Chondrocyte (in vitro differentiated cells): ENCODE data around the gene SENP2. TPM values are rescaled to one million over a fixed set of nuclear protein-coding genes. Genes with fewer than 3 reads are reported as not detected.
"Not testable (repeated sequence)": the region's sequence is repeated elsewhere in the genome, so short reads cannot be mapped to it uniquely, and the experiment has no call there.

ENCODE experiments used
- DNase-seq: peaks from one replicate; pipeline ENCODE4 v3.0.0; 2021; ENCODE audit warnings: mixed read lengths, low spot score
- H3K27ac Mint-ChIP-seq: one replicate; pipeline ENCODE4 v1.8.0; 2021; ENCODE audit warnings: mild to moderate bottlenecking, moderate library complexity, mixed read lengths; ENCODE audit not compliant: unreplicated experiment
- H3K27me3 Mint-ChIP-seq: 2 replicates; pipeline ENCODE4 v1.8.0; 2021; ENCODE audit warnings: low read depth, mixed read lengths
- H3K36me3 Mint-ChIP-seq: 2 replicates; pipeline ENCODE4 v1.8.0; 2021; ENCODE audit warnings: low read depth, mixed read lengths
- H3K4me1 Mint-ChIP-seq: 2 replicates; pipeline ENCODE4 v1.8.0; 2021; ENCODE audit warnings: low read depth, mild to moderate bottlenecking, mixed read lengths
- H3K4me3 Mint-ChIP-seq: one replicate; pipeline ENCODE4 v1.8.0; 2021; ENCODE audit warnings: mild to moderate bottlenecking, moderate library complexity, mixed read lengths; ENCODE audit not compliant: unreplicated experiment
- H3K9me3 Mint-ChIP-seq: 2 replicates; pipeline ENCODE4 v1.8.0; 2021; ENCODE audit warnings: low read depth, mixed read lengths
- CTCF ChIP-seq: fragments of 200-600 bp; sonication (generic); IDR thresholded peaks from 2 replicates; pipeline ENCODE4 v1.5.0; 2021; ENCODE audit warnings: antibody characterized with exemption, mild to moderate bottlenecking, moderate library complexity
- total RNA-seq: library from RNA; stranded (reverse); gene quantifications from 3 replicates; pipeline ENCODE4 v1.2.1, GENCODE V29; 2021

Gene SENP2
- total RNA-seq, 1 donor from 2014 or later = 41.2 TPM

GRCh38 chr3:185657691-185658503, 71.8 kb downstream of the SENP2 start:
- DNase-seq = no peak
- H3K4me1 Mint-ChIP-seq = peaks cover 65% of the 10 kb centered on the region
- peaks cover 15% of the 10 kb centered on the region for H3K36me3 Mint-ChIP-seq
- no peak for TF ChIP-seq CTCF
- no peaks in the 10 kb centered on the region for H3K27me3 Mint-ChIP-seq
- peak overlapping the region; percentile 99 for H3K27ac Mint-ChIP-seq
- H3K9me3 Mint-ChIP-seq = no peaks in the 10 kb centered on the region
- peak overlapping the region; percentile 40 for H3K4me3 Mint-ChIP-seq

GRCh38 chr3:185658504-185658912, 72.4 kb downstream of the SENP2 start:
- Mint-ChIP-seq H3K27ac (peak overlapping the region; percentile 99), H3K4me1 (peaks cover 65% of the 10 kb centered on the region), H3K4me3 (peak overlapping the region; percentile 40), H3K36me3 (peaks cover 19% of the 10 kb centered on the region), H3K27me3 (no peaks in the 10 kb centered on the region), H3K9me3 (no peaks in the 10 kb centered on the region)
- peak; percentile 9 for TF ChIP-seq CTCF
- no peak for DNase-seq

GRCh38 chr3:185658943-185659342, 72.8 kb downstream of the SENP2 start:
- H3K4me1 Mint-ChIP-seq = peaks cover 65% of the 10 kb centered on the region
- no peak for DNase-seq
- no peaks in the 10 kb centered on the region for H3K27me3 Mint-ChIP-seq
- peak overlapping the region; percentile 99 for H3K27ac Mint-ChIP-seq
- no peak for TF ChIP-seq CTCF
- H3K4me3 Mint-ChIP-seq = no peak overlapping the region
- peaks cover 21% of the 10 kb centered on the region for H3K36me3 Mint-ChIP-seq
- H3K9me3 Mint-ChIP-seq = no peaks in the 10 kb centered on the region

- no peak for DNase-seq
- Mint-ChIP-seq H3K4me1 (peaks cover 62% of the 10 kb centered on the region), H3K9me3 (no peaks in the 10 kb centered on the region), H3K27me3 (no peaks in the 10 kb centered on the region), H3K27ac (peak overlapping the region; percentile 99), H3K4me3 (no peak overlapping the region), H3K36me3 (peaks cover 27% of the 10 kb centered on the region)
- TF ChIP-seq CTCF = peak; percentile 99
Measured at GRCh38 chr3:185659942-185660921, 74.1 kb downstream of the SENP2 start.

- not testable (repeated sequence) for H3K27me3 Mint-ChIP-seq, DNase-seq, H3K4me3 Mint-ChIP-seq, H3K9me3 Mint-ChIP-seq
- peak overlapping the region; percentile 99 for H3K27ac Mint-ChIP-seq
- H3K36me3 Mint-ChIP-seq = peaks cover 24% of the 10 kb centered on the region
- H3K4me1 Mint-ChIP-seq = peaks cover 53% of the 10 kb centered on the region
Measured at GRCh38 chr3:185661296-185661695, 75.2 kb downstream of the SENP2 start.
